Metanephros (tissue), 1 donor: ENCODE measurements around the gene SH3RF1. TPM values are rescaled to one million over a fixed set of nuclear protein-coding genes. Genes with fewer than 3 reads are reported as not detected.

Source experiments
- total RNA-seq: library from RNA; depleted of rRNA; stranded (reverse); fragments of >200 nt; gene quantifications from one replicate; pipeline ENCODE4 v1.2.3, GENCODE V29; 2014

Gene SH3RF1
- total RNA-seq = 29.8 TPM

DNA sequence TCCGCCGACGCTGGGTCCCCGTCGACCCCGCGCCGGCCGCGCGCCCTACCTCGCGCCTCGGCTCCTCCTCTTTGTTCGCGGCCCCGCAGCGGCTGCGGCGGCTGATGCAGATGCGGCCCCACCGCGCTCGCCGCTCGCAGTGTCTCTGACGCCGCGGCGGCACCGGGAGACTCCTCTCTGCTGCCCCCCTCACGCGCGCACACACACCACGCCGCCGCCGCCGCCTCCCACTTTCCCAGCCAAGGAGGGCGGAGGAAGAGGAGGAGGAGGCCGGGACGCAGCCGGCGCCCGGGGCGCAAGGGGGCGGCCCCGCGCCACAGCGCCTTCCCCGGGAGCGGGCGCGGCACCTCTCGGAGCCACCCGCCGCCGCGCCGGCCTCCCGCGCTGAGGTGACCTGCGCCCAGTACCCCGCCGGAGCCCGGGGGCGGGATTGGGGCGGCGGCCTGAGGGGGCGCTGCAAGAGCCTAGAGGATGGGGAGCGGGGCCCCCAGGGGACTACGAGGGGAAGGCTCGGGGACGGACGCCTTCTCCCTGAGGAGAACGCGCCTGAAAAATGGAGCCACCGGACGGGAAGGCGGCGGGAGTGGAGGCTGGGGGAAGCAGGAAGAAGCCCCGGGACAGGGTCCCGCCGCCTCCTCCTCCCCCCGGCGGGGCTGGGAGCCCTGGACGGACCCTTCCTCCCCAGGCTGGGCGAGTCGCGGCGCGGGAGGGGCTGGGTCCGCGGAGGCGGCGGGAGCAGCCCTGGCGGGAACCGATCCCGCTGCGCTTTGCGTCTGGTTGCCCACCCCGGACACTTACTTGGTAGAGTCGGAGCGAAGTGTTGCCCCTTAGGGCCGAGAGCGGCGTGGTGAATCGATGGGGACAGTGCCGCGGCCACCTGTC is at the start of gene SH3RF1:
Gene SH3RF1, minus strand, starts transcription at position 147 of the 882 bp plus-strand sequence. CDS start 1,744 bp downstream, outside the sequence.

